Adipocyte (in vitro differentiated cells): Measurements from ENCODE around the gene EIF3B.

ENCODE experiments used
- DNase-seq: peaks from one replicate; pipeline ENCODE4 v3.0.0-alpha.2; 2015; ENCODE audit warnings: low read depth
- H3K27me3 ChIP-seq: replicated peaks from 2 replicates; pipeline ENCODE4 v1.7.0; 2013; ENCODE audit warnings: mild to moderate bottlenecking, low read length, moderate library complexity; ENCODE audit not compliant: control insufficient read depth, insufficient read depth
- H3K36me3 ChIP-seq: 2 replicates; pipeline ENCODE4 v1.7.0; 2013; ENCODE audit warnings: low read length, mild to moderate bottlenecking, moderate library complexity; ENCODE audit not compliant: control insufficient read depth, insufficient read depth, severe bottlenecking
- H3K4me1 ChIP-seq: 2 replicates; pipeline ENCODE4 v1.7.0; 2013; ENCODE audit warnings: mild to moderate bottlenecking, low read length, moderate library complexity; ENCODE audit not compliant: control insufficient read depth, insufficient read depth
- H3K4me3 ChIP-seq: 2 replicates; pipeline ENCODE4 v1.7.0; 2013; ENCODE audit warnings: mild to moderate bottlenecking, low read length, moderate library complexity
- H3K9ac ChIP-seq: 2 replicates; pipeline ENCODE4 v1.7.0; 2013; ENCODE audit warnings: mild to moderate bottlenecking, low read length, moderate library complexity
- H3K9me3 ChIP-seq: 2 replicates; pipeline ENCODE4 v1.7.0; 2013; ENCODE audit warnings: mild to moderate bottlenecking, low read length, moderate library complexity; ENCODE audit not compliant: control insufficient read depth

The EIF3B gene

GRCh38 chr7:2350861-2351260, 3.8 kb upstream of the EIF3B start:
- Histone ChIP-seq H3K9ac (no peak overlapping the region), H3K36me3 (no peaks in the 10 kb centered on the region), H3K4me1 (no peaks in the 10 kb centered on the region), H3K9me3 (no peaks in the 10 kb centered on the region), H3K4me3 (no peak overlapping the region), H3K27me3 (no peaks in the 10 kb centered on the region)
- DNase-seq, result no peak

- H3K4me1 ChIP-seq, result peaks cover 19% of the 10 kb centered on the region
- no peak for DNase-seq
- peak overlapping the region; percentile 100 for H3K9ac ChIP-seq
- no peaks in the 10 kb centered on the region for H3K27me3 ChIP-seq
- H3K4me3 ChIP-seq, result peak overlapping the region; percentile 97
- no peaks in the 10 kb centered on the region for H3K36me3 ChIP-seq
- H3K9me3 ChIP-seq, result no peaks in the 10 kb centered on the region
Measured at GRCh38 chr7:2353113-2353935, 1.3 kb upstream of the EIF3B start.

- Histone ChIP-seq H3K36me3 (no peaks in the 10 kb centered on the region), H3K9me3 (no peaks in the 10 kb centered on the region), H3K9ac (peak overlapping the region; percentile 100), H3K4me1 (peaks cover 23% of the 10 kb centered on the region), H3K4me3 (peak overlapping the region; percentile 97), H3K27me3 (no peaks in the 10 kb centered on the region)
- DNase-seq, result peak; percentile 96
Measured at GRCh38 chr7:2353936-2354185, 766 bp upstream of the EIF3B start.

GRCh38 chr7:2354939-2355704, 495 bp downstream of the EIF3B start:
- peak; percentile 49 for DNase-seq

GRCh38 chr7:2355705-2356008, 1.0 kb downstream of the EIF3B start:
- no peaks in the 10 kb centered on the region for H3K9me3 ChIP-seq
- peaks cover 5% of the 10 kb centered on the region for H3K36me3 ChIP-seq
- no peaks in the 10 kb centered on the region for H3K27me3 ChIP-seq
- peak overlapping the region; percentile 97 for H3K4me3 ChIP-seq
- peaks cover 38% of the 10 kb centered on the region for H3K4me1 ChIP-seq
- peak overlapping the region; percentile 100 for H3K9ac ChIP-seq
- DNase-seq, result peak; percentile 30

More at GRCh38 chr7:2354939-2355704, 495 bp downstream of the EIF3B start:
- H3K9me3 ChIP-seq, result no peaks in the 10 kb centered on the region
- peak overlapping the region; percentile 100 for H3K9ac ChIP-seq
- peaks cover 35% of the 10 kb centered on the region for H3K4me1 ChIP-seq
- peaks cover 4% of the 10 kb centered on the region for H3K36me3 ChIP-seq
- H3K27me3 ChIP-seq, result no peaks in the 10 kb centered on the region
- H3K4me3 ChIP-seq, result peak overlapping the region; percentile 97

- Histone ChIP-seq H3K9ac (peak overlapping the region; percentile 35), H3K36me3 (peaks cover 14% of the 10 kb centered on the region), H3K4me3 (peak overlapping the region; percentile 97), H3K4me1 (peaks cover 38% of the 10 kb centered on the region), H3K9me3 (no peaks in the 10 kb centered on the region), H3K27me3 (no peaks in the 10 kb centered on the region)
- peak; percentile 5 for DNase-seq
Measured at GRCh38 chr7:2357165-2357564, 2.5 kb downstream of the EIF3B start.

GRCh38 chr7:2357571-2357970, 2.9 kb downstream of the EIF3B start:
- Histone ChIP-seq H3K9ac (peak overlapping the region; percentile 35), H3K36me3 (peaks cover 18% of the 10 kb centered on the region), H3K4me1 (peaks cover 38% of the 10 kb centered on the region), H3K9me3 (no peaks in the 10 kb centered on the region), H3K4me3 (peak overlapping the region; percentile 97), H3K27me3 (no peaks in the 10 kb centered on the region)
- DNase-seq, result no peak

- H3K4me1 ChIP-seq, result peaks cover 38% of the 10 kb centered on the region
- H3K9ac ChIP-seq, result no peak overlapping the region
- H3K9me3 ChIP-seq, result no peaks in the 10 kb centered on the region
- H3K36me3 ChIP-seq, result peaks cover 33% of the 10 kb centered on the region
- H3K4me3 ChIP-seq, result no peak overlapping the region
- no peaks in the 10 kb centered on the region for H3K27me3 ChIP-seq
- DNase-seq, result no peak
Measured at GRCh38 chr7:2358968-2359527, 4.4 kb downstream of the EIF3B start.

GRCh38 chr7:2359610-2360009, 5.0 kb downstream of the EIF3B start:
- DNase-seq, result no peak
- Histone ChIP-seq H3K9me3 (no peaks in the 10 kb centered on the region), H3K4me3 (no peak overlapping the region), H3K9ac (no peak overlapping the region), H3K4me1 (peaks cover 38% of the 10 kb centered on the region), H3K27me3 (no peaks in the 10 kb centered on the region), H3K36me3 (peaks cover 38% of the 10 kb centered on the region)

- no peak for DNase-seq
- Histone ChIP-seq H3K4me1 (peaks cover 38% of the 10 kb centered on the region), H3K9me3 (no peaks in the 10 kb centered on the region), H3K36me3 (peaks cover 50% of the 10 kb centered on the region), H3K9ac (no peak overlapping the region), H3K4me3 (no peak overlapping the region), H3K27me3 (no peaks in the 10 kb centered on the region)
Measured at GRCh38 chr7:2360796-2361195, 6.2 kb downstream of the EIF3B start.

- Histone ChIP-seq H3K27me3 (no peaks in the 10 kb centered on the region), H3K36me3 (peaks cover 67% of the 10 kb centered on the region), H3K4me1 (peaks cover 27% of the 10 kb centered on the region), H3K9ac (no peak overlapping the region), H3K9me3 (no peaks in the 10 kb centered on the region), H3K4me3 (no peak overlapping the region)
- no peak for DNase-seq
Measured at GRCh38 chr7:2362385-2363088, 7.9 kb downstream of the EIF3B start.
